D341Med (cell line): ENCODE results near the gene NAP1L1.
"Not testable (repeated sequence)": the region's sequence is repeated elsewhere in the genome, so short reads cannot be mapped to it uniquely, and the experiment has no call there.

Source experiments
- DNase-seq: peaks from one replicate; pipeline ENCODE4 v3.0.0; 2012; ENCODE audit warnings: low spot score

NAP1L1 gene

DNA sequence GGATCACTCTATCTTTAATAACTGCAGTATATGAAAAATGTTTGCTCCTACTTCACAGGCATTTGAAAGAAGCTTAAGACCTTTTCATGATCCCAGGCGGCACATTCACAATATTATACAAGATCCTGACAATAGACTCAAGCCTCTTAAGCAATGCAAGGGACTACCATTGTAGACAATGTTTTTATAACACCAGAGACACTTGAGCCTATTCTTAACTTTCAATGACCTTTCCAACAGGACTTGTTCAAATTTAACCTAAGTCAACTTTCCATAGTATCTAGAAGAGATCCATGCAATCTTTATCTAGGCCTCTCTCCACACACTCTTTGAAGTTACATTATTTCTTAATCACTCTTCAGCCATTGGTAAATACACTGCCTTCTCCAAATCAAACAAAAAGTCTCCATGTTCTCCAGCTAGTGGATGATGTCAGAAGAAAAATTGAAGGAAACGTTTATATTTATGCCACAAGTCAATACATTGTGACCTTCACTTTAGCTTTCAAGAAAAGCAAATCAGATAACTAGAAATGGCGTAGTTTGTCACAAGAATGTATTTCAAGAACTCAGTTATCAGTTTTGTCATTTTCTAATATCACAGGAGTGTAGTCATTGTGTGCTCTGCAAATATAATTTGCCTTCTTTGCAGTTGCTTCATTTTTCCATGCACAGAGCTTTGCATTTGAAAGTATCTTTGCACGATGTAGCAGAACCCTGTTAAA, 94.1 kb downstream of the NAP1L1 start:
- no peak for DNase-seq

GRCh38 chr12:75987709-75988108, 96.8 kb downstream of the NAP1L1 start:
- DNase-seq: not testable (repeated sequence)
